ENCODE measurements around the gene TMEM63C.

GRCh38 chr14:77220246-77221017 is 38.8 kb downstream of the TMEM63C start:
- TF ChIP-seq CTCF (tag by site-specific recombination; IDR thresholded peaks at IDR 0.05) (no peak), PRDM4 (tag by site-specific recombination; IDR thresholded peaks at IDR 0.05) (no peak), ZNF639 (tag by site-specific recombination; IDR thresholded peaks at IDR 0.05) (no peak), GLIS2 (tag by site-specific recombination; IDR thresholded peaks at IDR 0.05) (no peak)
